ENCODE measurements around the gene LPCAT1.

GRCh38 chr5:1445313-1445688, 78.5 kb downstream of the LPCAT1 start, which contains the start of gene SLC6A3:
- TF ChIP-seq EZH2 (IDR thresholded peaks at IDR 0.05): no peak
- TF ChIP-seq POLR2AphosphoS5 (IDR thresholded peaks at IDR 0.05; ENCODE audit: borderline replicate concordance, low read depth, low read length): no peak

Measured in SK-N-MC (cell line).